22Rv1 (cell line): ENCODE data around the gene FHIT.

Source experiments
- CTCF ChIP-seq: fragments of 450-650 bp; IDR thresholded peaks from 2 replicates; pipeline ENCODE4 v1.5.1; 2017; ENCODE audit warnings: mild to moderate bottlenecking
- ZFX ChIP-seq: fragments of 450-650 bp; IDR thresholded peaks from 2 replicates; pipeline ENCODE4 v1.6.1; 2017; ENCODE audit warnings: antibody characterized with exemption, borderline replicate concordance

DNA sequence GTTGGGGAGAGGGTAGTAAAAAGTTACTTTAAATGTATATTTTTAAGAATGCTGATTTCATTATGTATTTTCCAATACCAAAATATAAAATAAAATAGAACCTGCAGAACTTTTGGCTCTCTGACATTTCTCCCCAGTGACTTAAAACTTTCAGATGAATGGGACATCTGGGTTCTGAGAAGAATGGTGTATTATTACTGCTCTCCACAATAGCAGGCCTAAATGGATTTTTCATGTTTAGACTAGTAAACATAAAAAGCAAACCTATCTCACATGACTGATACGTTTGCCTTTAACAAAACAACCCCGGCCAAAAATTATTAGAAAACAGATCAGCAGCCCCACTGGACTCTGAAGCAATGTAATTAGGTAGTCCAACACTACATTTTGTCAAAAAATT lies 73.8 kb downstream of the FHIT start:
- TF ChIP-seq CTCF (no peak), ZFX (no peak)
